COLO829 (cell line): ENCODE measurements around the gene MRM2.

ENCODE experiments used
- DNase-seq: peaks from one replicate; pipeline ENCODE4 v3.0.0; 2012; ENCODE audit warnings: low spot score

The MRM2 gene

DNA sequence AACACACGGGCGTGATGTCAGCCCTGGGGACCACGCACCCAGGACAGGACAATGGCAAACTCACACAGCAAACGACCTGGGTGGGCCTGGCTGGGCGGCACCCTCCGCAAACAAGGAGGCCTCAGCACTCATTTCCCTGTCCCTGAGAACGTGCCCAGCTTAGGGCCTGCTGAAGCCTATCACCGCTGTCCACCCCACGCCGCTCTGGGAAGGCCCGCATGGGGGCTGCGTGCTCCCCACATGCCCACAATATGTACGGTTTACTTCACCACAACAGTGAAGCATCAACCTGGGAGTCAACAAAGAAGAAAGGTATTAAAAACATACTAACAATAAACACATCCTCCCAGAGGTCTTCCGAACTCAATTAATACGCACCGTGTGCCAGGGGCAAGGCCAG is 21.5 kb downstream of the MRM2 start:
- DNase-seq: no peak

DNA sequence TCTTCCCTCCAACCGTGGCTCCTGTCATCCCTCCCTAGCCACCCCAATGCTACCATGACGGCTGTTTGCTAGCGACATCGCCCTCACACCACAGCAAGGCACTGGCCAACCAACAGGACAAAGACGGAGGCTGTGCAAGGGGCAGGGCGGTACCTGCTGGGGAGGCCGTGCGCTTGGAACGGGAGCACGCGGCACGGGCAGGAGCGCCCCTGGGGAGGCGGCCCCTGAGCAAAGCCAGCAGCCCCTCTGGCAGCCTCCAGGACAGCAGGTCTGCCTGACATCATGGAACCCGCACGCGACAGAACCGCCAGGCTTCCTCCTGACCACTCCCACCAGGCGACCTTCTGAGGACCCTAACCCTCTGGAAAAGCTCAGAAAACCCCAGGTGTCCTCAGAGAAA is 22.0 kb downstream of the MRM2 start:
- no peak for DNase-seq

GRCh38 chr7:2219606-2220005 is 22.4 kb downstream of the MRM2 start:
- no peak for DNase-seq

DNA sequence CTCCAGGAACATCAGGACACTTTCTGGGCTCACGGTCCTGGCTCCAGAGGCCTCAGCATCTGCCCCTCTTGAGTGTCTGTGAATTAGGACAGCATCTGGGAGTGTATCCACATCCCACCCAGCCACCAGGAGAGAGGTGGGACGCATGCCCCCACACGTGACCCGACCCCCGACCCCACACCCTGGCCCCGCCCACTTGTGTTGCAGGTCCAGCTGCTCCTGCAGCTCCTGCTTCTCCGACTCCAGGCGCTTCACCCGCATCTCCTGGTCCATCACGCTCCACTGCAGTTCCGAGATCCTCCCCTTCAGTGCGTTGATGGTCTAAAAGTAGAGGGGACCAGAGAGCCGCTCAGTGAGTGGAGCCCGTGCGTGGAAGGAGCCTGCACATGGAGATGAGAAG is 22.9 kb downstream of the MRM2 start:
- no peak for DNase-seq

DNA sequence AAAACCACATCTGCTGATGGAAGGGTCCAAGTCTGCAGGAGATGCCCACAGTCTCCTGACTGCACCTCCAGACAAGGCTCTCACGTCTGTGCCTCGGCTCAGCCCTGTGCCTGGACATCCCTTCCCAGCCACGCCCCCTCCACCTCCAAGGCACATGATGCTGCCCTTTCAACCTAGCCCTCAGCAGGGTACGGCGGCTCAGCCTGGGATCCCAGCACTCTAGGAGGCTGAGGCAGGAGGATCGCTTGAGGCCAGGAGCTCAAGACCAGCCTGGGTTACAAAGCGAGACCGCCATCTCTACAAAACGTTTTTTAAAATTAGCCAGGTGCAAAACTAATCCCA is 23.6 kb downstream of the MRM2 start:
- DNase-seq: no peak

DNA sequence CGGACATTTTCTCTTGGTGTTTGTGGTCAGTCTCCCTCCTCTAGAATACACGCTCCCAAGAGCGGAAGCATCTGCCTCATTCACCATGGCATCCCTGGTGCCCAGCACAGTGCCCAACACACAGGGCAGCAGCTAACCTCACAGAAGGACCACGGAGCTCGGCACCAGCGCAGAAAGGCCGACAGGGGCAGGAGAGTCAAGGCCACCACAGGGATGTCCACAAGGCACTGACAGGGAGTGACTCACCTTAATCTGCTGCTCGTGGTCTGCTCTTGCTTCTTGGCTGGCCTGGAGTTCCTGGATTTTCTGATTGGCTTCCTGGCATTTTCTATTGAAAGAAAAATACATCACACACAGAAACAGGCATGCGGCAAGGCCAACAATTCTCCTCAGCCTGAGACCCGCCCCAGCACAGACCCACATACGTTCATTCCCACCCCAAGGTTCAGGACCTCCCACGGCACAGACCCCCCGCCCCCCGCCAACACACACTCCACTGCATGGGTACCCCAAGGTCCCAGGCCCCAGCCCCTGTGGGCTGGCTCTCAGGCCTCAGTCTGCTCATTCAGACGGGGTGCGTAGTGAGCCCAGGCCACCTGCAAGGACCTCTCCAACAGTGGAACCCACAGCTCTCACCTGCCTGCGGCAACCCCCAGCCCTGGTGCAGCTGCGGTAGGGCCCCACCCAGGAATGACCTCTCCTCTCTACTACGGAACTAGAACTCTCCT is 24.1 kb downstream of the MRM2 start:
- no peak for DNase-seq

GRCh38 chr7:2217206-2217605 is 24.8 kb downstream of the MRM2 start:
- DNase-seq: no peak

GRCh38 chr7:2215851-2216250 is 26.2 kb downstream of the MRM2 start:
- DNase-seq: no peak

DNA sequence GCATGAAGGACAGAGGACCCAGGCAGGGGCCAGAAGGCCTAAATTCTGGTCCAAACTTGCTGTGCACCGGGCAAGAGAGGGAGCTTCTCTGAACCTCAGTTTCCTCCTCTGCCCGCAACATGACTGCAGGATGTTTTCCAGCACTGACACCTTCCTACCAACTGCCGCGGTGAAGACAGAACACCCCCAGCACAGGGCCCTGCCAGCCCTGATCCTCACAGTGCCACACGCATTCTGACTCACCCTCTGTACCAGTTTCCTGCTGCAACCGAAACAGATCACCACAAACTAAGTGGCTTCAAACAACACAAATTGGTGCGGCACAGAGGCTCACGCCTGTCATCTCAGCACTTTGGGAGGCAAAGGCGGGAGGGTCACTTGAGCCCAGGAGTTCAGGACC is 27.4 kb downstream of the MRM2 start:
- no peak for DNase-seq

GRCh38 chr7:2213551-2214215 is 28.3 kb downstream of the MRM2 start:
- DNase-seq: no peak

DNA sequence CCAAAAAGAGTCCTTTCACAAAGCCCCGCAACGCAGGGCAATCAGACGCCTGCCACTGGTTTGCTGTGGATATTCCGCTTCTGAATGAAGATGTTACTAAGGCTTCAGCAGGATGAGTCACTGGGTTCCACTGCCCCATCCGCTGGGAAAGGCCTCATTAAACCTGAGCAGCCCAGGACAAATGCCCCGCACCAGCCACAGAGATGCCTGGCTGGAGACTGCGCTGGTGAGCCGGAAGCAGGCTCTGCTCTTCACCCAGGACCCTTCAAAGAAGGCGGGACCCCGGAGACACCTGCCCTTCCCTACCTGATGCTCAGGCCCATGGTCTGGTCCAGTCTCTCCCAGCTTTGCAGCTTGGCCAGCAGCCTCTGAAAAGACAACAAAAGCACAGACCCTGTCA is 29.1 kb downstream of the MRM2 start:
- DNase-seq: no peak

GRCh38 chr7:2211926-2212325 is 30.1 kb downstream of the MRM2 start:
- no peak for DNase-seq

DNA sequence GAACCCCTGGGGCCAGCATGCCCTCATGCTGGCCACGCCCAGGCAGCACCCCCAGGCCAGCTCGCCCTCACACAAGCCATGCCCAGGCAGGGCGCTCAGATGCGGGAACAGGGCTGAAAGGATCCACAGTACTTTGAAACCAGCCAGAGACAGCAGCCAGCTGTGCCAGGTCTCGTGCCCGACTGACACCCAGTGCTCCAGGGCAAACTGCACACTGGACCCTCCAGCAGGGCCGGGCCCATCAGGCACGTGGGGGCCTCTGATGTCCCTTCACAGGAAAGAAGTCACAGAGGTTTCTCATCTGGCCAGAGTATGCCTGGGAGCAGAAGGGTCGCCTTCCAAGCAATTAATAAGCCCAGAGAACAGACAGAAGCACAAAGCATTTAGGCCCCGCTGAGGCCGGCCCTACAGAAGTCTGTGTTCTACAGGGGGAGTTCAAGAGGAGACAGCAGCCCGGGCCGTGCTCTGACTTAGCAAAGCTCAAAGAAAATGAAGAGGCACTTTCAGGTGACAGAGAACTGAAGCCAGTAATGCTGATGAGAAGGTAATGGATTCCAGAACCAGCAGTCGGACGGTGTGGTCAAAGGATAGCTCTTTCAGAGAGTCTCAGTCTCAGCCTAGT is 30.6 kb downstream of the MRM2 start:
- no peak for DNase-seq

DNA sequence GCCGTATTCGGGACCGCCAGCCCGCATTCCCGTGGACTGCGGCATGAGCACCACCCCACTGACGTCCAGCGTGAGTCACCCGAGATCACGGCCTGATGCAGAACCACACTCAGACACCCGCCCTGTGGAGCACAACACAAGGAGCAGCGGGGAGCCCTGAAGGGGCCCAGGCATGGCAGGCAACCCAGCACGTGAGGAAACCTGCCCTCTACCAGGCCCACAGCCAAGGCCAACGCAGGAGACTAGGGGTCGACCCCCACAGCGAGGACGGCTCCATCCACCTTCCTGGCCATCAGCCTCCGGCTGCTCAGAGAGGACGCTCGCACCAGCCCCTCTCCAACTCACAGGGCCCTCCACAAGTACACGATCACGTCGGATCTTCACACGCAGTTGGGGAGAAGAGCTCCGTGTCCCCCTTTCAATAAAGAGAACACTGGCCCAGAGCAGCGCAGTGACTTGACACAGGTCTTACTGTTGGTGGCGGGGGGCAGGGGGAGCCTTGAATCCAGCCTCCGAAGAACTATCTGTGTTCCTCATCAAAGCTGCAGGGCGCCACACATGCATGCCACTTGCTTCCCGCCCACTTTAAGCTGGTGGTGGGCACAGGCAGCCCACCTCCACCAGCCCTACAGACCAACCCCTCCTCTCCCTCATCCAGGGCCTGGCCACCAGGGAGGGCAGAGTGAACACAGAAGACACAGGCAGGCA is 31.3 kb downstream of the MRM2 start:
- DNase-seq: no peak

DNA sequence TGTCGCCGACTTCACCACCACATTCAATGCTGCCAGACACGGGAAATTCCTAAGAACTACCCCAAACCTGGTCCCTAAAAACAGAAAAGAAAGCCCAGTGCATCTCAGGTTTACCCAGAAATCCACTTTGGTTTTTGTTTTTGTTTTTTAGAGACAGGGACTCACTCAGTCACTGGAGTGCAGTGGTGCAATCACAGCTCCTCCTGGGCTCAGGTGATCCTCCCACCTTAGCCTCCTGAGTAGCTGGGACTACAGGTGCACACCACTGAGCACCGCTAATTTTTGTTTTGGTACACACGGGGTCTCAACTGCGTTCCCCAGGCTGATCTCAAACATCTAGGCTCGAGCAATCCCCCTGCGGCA is 32.1 kb downstream of the MRM2 start:
- no peak for DNase-seq

DNA sequence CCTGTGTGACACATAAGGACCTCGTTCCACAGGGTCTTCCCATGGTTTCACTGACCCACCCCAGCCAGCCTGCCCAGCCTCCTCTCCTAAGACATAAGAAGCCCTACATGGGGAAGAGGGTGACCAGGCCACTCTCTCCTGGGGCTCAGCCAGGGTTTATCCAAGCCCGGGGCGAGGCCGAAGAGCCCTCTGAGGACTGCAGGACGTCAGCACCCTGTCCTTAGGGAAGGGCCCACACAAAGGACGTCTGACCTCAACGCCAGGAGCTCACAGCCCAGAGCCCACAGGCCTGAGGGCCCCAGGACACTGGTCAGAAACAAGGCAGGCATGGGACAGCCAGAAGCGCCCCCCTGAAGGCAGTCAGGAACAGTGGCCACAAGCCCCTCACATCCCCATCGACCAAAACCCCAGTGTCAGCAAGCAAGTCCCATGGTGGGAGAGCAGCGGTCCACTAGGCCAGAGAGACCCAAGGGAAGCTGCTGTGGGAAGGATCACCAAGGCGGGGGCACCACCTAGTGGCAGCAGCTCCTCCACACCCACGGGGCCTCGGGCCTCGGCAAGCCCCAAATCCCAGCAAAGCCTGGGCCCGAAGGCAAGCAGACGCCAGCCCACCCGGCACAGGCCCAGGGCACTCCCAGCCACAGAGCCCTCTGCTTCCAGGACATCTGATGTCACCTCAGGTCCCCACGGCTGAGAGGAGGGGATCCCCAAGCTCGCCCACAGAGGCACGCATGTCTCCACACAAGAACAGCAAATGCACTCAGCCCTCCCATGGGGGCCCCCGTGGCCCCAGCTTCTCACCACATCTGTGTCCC is 32.7 kb downstream of the MRM2 start:
- peak; percentile 50 for DNase-seq

DNA sequence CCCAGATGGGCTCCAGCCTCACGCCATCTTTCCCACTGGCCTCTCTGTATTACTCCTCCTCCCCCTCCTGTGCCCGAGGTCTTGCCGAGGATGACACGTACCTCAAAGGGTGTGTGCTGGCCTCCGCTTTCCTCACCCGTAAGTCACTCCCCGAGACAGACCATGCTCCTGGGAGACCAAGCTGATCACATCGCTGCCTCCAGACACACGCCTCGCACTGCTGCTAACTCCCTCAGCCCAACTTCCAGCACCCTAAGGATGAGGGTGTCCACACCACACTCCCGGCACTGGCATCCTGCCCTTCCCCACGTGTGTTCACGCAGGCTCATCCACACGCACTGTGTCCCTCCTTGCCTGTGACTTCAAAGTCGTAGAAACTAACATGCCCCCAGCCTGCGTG is 33.3 kb downstream of the MRM2 start:
- no peak for DNase-seq

DNA sequence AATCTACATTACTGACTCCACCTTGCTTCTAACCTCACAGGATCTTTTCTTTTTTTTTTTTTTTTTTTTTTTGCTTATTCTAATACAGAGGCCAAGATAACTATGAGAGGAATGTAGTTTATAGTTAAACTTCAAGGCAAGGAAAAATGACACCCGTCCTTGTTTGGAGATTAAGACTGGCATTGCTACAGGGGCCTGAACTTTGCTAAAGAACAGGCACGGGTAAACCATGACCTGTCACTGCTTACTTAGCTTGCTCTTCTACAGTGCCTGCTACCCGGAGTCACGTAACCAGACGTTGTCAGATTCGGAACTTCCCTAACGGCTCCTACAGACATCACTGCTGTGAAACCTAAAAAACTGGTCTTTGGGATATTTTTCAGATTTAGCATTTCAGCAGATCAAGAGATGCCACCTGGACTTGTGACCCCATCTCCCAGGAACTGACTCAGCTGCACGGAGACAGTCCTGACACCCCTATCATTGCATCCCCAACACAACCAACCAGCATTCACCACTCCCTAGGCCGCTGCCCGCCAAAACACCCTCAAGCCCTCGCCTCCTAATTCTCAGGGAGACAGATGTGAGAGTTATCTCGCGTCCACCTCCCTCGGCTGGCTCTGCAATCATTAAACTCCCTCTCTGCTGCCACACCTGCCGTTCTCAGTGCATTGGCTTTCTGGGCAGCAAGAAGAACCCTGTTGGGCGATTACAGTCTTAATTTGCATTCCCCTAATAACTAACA is 36.8 kb downstream of the MRM2 start:
- no peak for DNase-seq

GRCh38 chr7:2204446-2204845 is 37.6 kb downstream of the MRM2 start:
- DNase-seq: no peak

DNA sequence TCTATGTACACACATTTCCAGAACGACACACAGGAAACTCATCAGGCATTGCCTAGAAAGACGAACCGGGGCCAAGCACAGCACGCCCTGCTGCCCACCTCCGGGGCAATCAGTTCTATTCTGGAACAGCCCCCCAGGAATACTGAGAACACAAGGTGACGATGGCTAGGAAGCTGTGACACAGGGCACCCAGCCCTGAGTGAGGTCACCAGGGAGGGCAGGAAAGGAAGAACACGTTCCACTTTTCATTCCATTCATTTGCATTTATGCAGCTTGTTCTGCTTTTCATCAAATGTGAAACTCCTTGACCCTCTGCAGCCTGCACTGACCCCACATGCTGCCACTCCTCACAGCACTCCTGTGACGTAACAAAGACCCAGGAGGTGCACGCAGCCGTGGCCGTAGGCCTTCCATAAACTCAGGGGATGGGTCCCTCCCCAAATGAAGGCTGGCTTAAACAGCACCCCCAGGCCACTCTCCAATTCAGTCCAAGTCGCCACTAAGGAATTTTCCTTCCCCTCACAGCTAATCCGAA is 38.2 kb downstream of the MRM2 start:
- no peak for DNase-seq
